ENCODE data around the gene TRAF7.

Gene TRAF7

GRCh38 chr16:2167068-2167638 lies 11.6 kb downstream of the TRAF7 start:
- DNase-seq, result no peak

- DNase-seq, result no peak
These were observed 14.5 kb downstream of the TRAF7 start for GRCh38 chr16:2170080-2170479.

- no peak for DNase-seq
These were observed 15.2 kb downstream of the TRAF7 start for GRCh38 chr16:2170587-2171435.

- no peak for DNase-seq
These were observed 16.1 kb downstream of the TRAF7 start for GRCh38 chr16:2171601-2172178.

- no peak for DNase-seq
These were observed 17.2 kb downstream of the TRAF7 start for GRCh38 chr16:2172688-2173335.

- DNase-seq, result no peak
These were observed 17.8 kb downstream of the TRAF7 start for GRCh38 chr16:2173366-2173765.

- DNase-seq, result no peak
These were observed 18.3 kb downstream of the TRAF7 start for GRCh38 chr16:2173916-2174315.

- DNase-seq, result no peak
These were observed 19.0 kb downstream of the TRAF7 start for GRCh38 chr16:2174396-2175131.

- DNase-seq, result no peak
These were observed 19.9 kb downstream of the TRAF7 start for GRCh38 chr16:2175454-2175853.

GRCh38 chr16:2176047-2176446 lies 20.5 kb downstream of the TRAF7 start:
- DNase-seq, result no peak

- no peak for DNase-seq
These were observed 21.5 kb downstream of the TRAF7 start for GRCh38 chr16:2177101-2177500.

GRCh38 chr16:2177561-2177960 lies 22.0 kb downstream of the TRAF7 start:
- no peak for DNase-seq

GRCh38 chr16:2178321-2179106 lies 22.9 kb downstream of the TRAF7 start:
- no peak for DNase-seq

- no peak for DNase-seq
These were observed 23.5 kb downstream of the TRAF7 start for GRCh38 chr16:2179107-2179501.

- DNase-seq, result no peak
These were observed 24.0 kb downstream of the TRAF7 start for GRCh38 chr16:2179576-2179975.

- DNase-seq, result no peak
These were observed 24.9 kb downstream of the TRAF7 start for GRCh38 chr16:2180461-2180860.

GRCh38 chr16:2180962-2181923 lies 25.7 kb downstream of the TRAF7 start:
- DNase-seq, result no peak

GRCh38 chr16:2181952-2182351 lies 26.4 kb downstream of the TRAF7 start:
- DNase-seq, result no peak

GRCh38 chr16:2183671-2184070 lies 28.1 kb downstream of the TRAF7 start:
- no peak for DNase-seq

- no peak for DNase-seq
These were observed 28.8 kb downstream of the TRAF7 start for GRCh38 chr16:2184346-2184745.

GRCh38 chr16:2184962-2185361 lies 29.4 kb downstream of the TRAF7 start:
- DNase-seq, result no peak

Data from DMS79 (cell line).